ENCODE results near the gene PCGF2.
A peak's percentile ranks its signal among the peaks of the same experiment; 100 is the strongest.
"Not testable (repeated sequence)": the region's sequence is repeated elsewhere in the genome, so short reads cannot be mapped to it uniquely, and the experiment has no call there.

The PCGF2 gene
- 0.24 to 5.8 (median 1.4) reads per million in 18 experiments for total RNA-seq

DNA sequence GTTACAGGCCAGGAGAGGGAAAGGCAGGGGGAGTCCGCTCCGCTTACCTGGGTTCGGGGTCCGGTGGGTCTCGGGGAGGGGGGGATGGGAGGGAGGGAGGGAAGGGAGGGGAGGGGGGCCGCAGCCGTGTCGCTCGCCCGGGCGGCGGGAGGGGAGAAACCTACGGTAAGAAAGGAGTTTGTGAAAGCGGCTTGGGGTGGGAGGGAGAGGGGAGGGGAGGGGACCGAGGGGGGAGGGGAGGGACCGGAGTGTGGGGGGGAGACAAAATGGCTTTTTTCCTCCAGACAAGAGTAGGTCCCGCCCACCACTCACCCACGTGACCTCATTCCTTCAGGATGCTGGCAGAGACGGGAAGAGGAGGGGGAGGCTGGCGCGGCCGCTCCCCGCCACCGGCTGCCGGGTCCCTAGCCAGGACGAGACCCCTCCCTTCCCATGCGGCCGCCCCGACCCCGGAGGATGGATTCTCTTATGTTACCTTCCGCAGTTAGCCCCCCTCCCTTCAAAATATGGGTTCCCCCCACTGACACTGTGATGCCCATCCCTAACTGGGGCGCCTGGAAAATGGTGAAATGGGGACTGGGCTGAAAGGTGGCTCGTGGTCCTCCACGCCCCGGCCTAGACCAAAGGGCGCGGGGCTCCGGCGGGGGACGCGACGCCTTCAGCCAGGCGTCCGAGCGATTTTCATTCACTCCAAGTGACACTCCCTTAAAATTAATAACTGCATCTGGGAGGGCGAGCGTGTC, at the start of gene PCGF2:
Gene PCGF2, minus strand, starts transcription at position 188 of the 743 bp plus-strand sequence. CDS start 7,934 bp downstream, outside the sequence.
- DNase-seq = no peak

DNA sequence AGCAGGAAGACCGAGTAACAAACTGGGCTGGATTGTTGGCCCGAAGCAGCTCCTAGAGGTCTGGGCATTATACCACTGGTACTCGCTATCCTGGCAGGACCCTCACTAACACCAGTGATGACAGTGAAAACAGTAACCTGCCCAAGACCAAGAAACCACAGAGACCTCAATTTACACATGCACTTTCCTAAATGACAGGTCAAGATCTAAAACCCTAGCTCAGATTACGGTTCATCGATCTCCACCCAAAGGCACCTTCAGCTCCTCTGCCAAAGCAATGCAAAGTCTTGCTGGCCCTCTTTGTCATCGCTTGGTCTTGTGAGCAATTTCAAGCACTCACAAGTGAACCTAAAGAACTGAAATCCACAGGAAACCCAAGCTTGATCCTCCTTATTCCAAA, 49.7 kb upstream of the PCGF2 start:
- no peak for DNase-seq

DNA sequence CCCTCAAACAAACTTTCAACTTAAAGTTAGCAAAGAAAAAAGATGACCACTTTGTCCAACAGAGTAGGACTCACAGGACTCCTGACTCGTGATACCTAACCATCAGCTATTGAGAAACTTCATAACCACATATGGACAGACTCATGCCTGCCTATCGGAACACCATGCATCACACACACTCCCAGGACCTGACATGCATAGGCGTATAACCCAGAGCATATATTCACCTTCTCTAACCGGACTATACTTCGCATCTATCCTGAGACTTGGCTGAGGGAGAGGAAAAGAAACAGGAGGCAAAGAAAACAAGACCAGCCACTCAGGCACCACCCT, 49.0 kb upstream of the PCGF2 start:
- peak in 1 of 2 donors; percentile 56 for DNase-seq

DNA sequence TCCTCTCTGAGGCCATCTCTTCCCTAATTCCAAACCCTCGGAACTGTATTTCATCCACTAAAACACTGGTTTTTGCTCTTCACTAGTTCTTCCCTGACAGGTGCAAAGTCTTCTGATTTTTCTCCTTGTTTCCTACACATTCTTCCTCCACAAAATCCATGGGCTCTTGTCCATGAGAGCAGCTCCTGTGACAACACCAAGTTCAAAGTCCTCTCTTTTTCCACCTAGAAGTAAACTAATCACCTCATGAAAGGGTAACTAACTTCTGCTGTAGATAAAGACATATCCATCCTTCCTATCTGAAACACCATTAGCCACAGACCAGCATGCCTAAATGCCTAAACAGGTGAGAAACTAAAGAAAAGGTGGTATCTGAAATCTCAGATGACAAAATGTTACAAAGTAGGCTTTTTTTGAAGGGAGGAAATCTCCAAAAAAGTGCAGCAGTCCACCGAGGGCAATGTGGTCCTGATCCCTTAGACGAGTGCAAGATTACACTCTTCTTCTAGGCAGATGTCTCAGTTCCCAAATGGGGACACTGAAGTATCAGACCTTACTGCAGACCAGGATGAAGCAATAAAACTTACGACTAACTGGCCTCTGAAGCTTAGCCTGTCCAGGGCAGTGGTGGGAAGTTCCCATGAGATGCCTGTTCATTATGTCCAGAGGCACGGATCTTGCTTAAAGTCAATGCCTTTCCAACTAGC, 48.5 kb upstream of the PCGF2 start:
- DNase-seq = peak; percentile 8 to 42

DNA sequence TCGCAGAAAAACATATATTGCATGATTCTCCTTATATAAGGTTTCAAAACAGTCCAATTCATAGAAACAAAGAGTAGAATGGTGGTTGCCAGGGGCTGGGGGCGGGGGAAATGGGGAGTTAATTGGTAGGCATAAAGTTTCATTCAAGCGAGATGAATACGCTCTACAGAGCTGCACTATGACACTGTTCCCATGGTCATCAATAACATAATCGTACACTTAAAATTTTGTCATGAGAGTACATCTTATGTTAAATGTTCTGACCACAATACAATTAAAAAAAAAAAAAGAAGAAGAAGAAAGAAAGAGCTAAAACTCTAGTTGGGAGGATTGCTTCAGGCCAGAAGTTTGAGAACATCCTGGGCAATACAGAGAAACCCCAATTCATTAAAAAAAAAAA, 46.1 kb upstream of the PCGF2 start:
- DNase-seq = no peak

DNA sequence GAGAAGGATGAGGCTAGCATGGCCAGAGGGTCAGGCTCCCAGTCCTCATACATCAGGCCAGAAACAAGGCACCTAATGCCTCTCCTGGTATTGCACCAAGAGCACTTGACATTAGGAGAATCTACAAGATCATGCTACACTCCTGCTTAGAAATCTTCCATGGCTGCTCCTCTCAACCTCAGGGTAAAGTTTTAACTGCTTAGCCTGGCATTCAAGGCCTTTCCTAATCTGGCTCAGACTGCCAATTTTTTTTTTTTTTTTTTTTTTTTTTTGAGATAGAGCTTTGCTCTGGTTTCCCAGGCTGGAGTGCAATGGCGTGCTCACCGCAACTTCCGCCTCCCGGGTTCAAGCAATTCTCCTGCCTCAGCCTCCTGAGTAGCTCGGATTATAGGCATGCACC, 43.0 kb upstream of the PCGF2 start:
- DNase-seq = no peak

DNA sequence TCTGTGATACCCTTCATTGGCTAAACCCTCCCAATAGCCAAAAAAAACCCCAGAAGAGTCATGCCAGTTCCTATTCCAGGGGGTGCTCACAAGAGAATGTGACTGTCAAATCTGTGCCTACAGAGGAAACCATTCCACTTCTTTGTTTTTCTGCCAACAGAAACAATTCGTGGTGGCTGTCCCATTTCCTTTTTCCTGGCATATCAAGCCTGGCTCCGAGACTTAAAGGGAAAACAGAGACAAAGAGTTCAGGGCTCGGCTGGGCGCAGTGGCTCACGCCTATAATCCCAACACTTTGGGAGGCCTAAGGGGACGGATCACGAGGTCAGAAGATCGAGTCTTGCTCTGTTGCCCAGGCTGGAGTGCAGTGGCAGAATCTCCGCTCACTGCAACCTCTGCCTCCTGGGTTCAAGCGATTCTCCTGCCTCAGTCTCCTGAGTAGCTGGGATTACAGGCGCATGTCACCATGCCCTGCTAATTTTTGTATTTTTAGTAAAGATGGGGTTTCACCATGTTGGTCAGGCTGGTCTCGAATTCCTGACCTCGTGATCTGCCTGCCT, 42.1 kb upstream of the PCGF2 start:
- not testable (repeated sequence) for DNase-seq

DNA sequence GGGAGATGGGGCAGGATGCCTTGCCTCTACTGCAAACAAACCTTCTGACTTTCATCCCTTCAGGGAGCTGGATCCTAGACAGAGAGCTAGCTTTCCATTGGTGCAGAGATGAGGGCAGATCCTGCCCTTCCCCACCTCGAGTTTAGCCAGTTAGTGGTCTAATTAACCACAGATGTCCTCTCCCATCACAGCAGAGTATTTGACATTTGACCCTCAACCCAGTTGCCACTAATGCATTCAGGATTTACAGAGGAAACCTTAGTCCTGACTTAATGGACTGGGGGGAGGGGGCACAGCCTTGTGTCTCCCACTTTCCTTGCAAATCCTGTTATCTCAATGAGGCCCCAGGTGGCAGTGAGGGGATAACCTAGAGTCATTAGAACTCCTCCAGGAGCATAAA, 41.0 kb upstream of the PCGF2 start:
- DNase-seq = no peak

DNA sequence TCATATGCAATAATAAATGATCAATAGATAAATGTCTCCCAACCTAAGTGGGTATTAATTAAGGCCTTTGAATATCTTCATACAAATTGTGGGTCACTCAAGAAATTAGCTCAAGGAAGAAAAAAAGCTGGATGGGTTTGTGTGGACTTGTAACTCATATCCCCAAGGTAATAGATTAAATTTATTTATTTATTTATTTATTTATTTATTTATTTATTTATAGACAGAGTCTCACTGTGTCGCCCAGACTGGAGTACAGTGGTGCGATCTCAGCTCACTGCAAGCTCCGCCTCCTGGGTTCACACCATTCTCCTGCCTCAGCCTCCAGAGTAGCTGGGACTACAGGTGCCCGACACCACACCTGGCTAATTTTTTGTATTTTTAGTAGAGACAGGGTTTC, 39.9 kb upstream of the PCGF2 start:
- DNase-seq = not testable (repeated sequence)

DNA sequence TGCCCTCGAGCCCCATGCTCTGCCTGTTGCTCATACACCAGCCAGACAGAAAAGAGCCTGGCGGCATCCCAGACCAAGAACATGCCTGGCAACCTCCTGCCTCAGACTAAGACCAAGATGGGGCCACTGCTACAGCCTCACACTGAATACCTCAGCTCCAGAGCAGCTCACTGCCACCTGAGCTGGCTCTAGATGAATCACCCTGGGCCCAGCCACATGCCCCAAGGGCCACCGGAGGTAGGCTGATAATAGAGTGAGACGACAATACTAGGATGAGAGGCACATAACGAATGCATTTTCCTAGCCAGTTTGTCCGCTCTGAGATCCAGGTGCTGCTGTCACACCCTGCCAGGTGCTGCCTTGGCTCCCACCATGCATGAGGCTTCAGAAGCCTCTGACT, 38.2 kb upstream of the PCGF2 start:
- DNase-seq = no peak

DNA sequence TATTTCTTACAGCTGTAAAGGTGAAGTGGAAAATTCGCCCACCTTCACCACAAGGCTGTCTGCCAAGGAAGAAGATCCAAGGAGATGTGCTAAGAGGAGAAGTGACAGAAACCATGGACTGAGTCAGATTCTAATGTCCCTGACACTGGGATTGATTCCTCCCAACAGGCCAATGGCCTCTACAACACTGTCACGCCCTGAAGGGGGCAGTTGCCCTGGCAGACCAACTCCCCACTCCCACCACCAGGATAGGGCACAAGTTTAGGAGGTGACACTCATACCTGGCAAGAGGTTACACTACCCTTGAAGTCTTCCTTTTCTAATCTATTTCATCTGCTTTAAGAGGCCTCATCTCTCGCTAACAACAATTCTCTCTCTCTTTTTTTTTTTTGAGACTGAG, 35.1 kb upstream of the PCGF2 start:
- no peak for DNase-seq

DNA sequence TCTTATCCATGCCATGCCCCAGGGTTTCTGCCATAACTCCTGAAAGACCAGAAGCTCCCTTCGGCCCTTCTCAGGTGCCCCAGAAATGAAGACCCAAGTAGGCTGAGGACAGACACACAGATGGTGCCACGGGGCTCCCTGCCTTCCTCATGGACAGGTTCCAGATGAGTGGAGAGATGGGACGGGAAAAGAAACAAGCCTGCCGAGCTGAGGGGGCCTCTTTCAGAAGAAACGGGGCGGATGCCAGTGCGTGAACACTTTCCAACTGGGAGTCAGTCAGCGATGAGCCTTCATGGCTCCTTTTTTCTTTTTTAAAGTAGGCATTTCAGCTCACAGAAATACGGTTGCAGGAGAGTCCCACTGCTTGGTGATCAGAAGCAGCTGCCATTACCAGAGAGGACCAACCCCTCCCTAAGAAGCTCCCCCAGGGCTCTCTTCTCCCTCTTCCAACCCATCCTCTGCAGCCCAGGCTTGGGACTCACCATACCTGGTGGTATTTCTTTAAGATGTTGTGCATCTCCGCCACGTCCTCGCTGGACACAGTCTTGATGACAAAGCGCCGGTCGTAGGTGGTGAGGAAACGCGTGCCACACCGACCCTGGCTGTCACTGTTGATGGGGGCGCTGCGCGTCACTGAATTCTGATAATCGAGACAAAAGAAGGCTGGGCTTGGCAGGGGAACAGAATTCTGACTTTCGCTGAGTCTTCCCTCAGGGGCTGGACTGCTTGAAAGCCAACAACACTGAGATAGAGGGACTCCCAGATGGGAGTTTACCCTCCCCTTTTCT, 32.0 kb upstream of the PCGF2 start:
- DNase-seq = no peak

DNA sequence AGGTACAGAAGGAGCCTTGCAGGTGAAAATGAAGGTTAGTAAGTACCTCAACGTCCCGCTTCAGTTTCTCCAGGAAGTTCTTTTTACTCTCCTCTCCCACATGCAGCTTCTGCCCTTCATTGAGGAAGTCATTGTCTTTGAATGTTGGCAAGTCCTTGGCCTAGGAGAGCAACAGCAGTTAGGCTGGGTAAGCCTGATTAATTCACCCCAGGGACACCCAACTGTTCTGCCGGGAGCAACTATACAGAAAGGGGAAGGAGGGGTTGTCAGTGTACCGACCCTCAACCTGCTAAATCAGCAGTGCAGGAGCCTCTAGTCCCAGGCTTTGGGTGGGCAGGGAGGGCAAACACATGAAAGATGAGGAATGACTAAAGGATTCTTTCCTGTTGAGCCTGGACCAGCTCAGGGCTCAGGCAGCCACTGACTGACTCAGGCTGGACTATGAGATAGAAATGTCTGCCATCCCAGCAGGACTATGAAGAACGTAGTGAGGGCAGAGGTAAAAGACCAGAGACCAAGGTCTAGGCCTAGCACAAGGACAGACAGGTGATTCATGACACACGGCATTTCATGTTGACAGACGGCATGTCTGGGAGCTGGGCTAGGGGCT, 29.6 kb upstream of the PCGF2 start:
- no peak for DNase-seq

DNA sequence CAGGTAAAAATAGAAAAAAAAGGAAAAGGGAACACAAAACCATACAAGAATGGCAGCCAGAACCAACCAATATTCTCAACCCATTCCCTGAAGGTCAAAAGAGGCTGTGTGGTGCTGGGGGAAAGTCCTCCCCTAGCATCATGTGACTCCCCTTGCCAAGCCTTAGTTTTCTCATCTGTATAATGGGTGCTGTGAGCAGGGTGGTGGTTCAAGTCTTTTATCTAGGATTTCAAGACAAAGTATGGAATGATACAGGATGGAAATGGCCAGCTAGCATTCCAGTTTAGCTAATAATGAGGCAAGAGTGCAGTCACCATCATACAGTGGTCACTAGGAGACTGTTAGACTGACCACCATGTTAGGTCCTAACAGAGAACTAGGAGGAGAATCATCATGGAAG, 25.1 kb upstream of the PCGF2 start:
- DNase-seq = no peak

DNA sequence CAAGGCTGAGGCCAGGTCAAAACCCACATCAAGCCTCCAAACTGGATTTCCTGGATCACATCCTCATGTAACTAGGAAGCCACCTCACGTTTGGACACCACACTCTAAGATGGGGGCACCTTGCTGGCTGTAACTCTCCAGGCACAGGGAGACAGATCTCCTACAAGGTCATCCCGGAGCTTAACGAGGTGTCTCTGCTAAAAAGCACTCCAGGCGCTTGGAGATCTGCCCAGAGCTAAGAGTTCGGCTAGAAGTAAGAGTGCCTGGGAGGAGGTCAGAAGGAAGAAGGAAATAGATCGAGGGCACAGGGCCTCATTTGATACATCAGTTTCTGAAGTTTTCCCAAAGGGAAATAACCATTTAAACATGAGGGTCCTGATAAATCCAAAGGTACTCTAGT, 20.3 kb upstream of the PCGF2 start:
- DNase-seq = no peak

DNA sequence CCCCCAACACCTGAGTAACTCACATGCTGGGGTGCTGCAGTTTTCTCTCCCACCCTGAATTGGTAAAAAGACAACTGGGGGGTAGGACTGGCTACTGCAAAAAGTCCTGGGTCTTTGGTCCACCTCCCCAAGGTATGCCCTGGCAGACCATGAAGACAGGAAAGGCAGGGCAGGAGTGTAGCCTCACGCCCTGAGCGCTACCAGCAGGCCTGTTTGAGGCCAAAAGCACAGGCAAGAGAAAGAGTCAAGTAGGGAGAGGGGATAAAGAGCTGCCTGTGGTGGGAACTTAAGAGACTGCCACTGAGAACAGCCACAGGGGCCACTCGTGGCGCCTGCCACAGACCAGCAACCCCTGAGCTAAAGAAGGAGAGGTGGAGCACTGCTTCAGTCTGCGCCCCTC, 18.2 kb upstream of the PCGF2 start:
- no peak for DNase-seq

DNA sequence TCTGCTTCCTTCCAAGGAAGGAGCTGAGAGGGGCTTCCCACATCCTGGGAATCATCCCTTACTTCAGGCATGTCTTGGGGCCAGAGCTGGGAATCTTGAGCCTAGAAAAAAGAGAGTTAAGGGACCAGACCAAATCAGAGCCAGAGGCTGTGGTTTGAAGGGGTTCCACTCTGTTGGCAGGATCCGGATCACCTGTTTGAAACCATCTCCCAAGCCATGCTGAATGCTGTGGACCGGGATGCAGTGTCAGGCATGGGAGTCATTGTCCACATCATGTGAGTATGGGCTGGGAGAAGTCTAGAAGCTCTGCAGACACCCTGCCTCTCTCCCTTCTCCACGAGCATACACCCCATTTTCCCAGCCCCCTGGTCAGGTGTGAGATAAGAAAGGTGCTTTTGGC, 14.1 kb upstream of the PCGF2 start:
- no peak for DNase-seq

DNA sequence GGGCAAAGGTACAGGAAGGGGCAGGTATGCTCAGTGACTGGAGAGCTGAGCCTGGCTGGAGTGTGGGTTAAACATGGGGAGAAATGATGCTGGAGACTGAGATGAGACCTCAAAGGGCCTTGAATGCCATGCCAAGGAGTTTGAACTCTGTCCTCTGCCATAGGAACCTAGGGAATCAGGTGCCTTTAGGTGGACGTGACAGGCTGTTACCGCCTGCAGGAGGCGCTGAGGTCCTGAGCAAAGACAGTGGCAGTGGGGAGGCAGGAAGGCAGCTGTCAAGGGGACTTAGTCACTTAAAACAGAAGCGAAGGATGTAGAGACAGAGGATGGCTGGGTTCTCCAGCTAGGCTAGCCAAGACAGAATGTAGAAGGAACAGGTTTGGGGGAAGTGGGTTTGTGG, 13.5 kb upstream of the PCGF2 start:
- peak in 1 of 2 donors; percentile 14 for DNase-seq

DNA sequence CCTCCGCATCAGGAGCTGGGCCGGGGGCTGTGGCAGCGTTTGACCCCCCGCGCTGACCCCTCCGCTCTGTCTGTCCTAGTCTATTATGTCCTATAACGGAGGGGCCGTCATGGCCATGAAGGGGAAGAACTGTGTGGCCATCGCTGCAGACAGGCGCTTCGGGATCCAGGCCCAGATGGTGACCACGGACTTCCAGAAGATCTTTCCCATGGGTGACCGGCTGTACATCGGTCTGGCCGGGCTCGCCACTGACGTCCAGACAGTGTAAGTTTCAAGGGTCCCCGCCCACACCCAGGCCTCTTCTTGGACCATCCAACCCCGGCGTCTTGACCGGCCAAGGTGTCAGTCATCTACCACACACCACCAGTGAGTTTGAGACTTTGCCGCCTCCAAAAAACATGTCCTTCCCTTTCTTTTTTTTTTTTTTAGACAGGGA, 5.0 kb upstream of the PCGF2 start:
- DNase-seq = no peak

DNA sequence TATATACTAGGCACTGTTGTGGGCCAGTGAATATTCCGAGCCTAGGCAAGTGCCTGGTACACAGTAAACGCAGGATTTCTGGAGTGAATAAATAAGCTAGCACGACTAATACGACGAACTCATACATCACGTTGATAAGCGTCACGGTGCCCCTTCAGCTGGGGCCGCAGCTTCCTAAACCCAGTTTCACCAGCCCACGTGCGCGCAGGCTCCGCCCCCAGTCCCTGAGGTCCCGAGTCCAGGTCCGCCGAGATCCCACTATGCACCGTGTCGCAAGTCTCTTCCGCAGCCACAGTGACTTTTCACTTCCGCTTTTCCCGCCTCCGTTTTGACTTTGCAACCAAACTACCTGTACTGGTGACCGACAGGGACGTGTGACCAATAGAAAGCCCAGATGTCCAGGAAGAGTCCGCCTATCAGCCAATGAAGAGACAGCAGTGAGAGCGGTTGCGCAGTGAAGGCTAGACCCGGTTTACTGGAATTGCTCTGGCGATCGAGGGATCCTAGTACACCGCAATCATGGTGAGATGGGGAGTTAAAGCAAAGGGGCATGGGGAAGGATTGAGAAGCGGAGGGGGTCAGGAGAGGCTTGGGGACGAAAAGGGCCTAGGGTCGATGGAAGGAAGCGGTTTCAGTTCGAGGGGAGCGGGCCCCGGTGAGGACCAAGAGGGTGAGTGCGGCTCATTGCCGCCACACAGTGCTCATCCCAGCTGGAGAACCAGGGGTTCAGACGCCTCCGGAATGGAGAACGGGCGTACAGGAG, 4.4 kb upstream of the PCGF2 start, which contains the start of gene PSMB3:
Gene PSMB3, plus strand, starts transcription at position 434 of the 763 bp plus-strand sequence. Its CDS starts 86 bp downstream, at position 520.
- peak; percentile 100 for DNase-seq

DNA sequence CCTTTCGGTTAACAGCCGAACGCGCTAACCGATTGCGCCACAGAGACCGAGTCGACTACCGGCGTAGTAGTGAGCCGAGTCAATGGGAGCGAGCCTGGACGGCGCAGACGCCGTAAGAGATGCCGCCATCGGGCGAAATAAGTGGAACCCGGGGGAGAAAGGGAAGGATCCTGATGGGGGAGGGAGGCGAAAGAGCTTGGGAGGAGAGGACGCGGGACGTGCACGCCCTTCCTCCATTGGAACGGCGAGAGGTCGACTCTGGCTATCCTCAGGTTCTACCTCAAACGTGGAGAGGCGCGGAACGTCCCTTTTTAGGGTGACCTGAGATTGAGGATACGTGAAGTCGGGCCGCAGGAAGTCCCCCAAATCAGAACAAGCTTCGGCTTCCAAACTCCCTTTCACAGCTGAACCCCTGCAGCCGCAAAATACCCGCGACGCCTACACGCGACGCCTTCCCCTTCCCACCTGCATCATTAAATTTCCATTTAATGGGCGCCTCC, 3.7 kb upstream of the PCGF2 start:
- DNase-seq = peak; percentile 89 to 90

Measured in inflammatory macrophage (primary cell).